ENCODE data around the gene NBEAL2.

Gene NBEAL2

GRCh38 chr3:47047069-47047468 lies 67.6 kb downstream of the NBEAL2 start:
- no peak overlapping the region for H3K27ac ChIP-seq (ENCODE audit: low read length)

GRCh38 chr3:47047673-47048072 lies 68.2 kb downstream of the NBEAL2 start:
- Histone ChIP-seq H3K36me3 (ENCODE audit: control insufficient read depth, insufficient read depth, low read length) (no peaks in the 10 kb centered on the region), H3K9me3 (ENCODE audit: control insufficient read depth, insufficient read depth, low read length) (no peaks in the 10 kb centered on the region), H3K4me1 (ENCODE audit: control insufficient read depth, insufficient read depth, low read length) (no peaks in the 10 kb centered on the region), H3K4me3 (ENCODE audit: low read length) (no peak overlapping the region), H3K27ac (ENCODE audit: low read length) (no peak overlapping the region), H3K27me3 (ENCODE audit: control insufficient read depth, insufficient read depth, low read length) (no peaks in the 10 kb centered on the region)
- DNase-seq (ENCODE audit: low read depth, low spot score), result no peak

More at GRCh38 chr3:47047069-47047468, 67.6 kb downstream of the NBEAL2 start:
- Histone ChIP-seq H3K27me3 (ENCODE audit: control insufficient read depth, insufficient read depth, low read length) (no peaks in the 10 kb centered on the region), H3K9me3 (ENCODE audit: control insufficient read depth, insufficient read depth, low read length) (no peaks in the 10 kb centered on the region), H3K36me3 (ENCODE audit: control insufficient read depth, insufficient read depth, low read length) (peaks cover 2% of the 10 kb centered on the region; the same call in 1 of the 2 replicates), H3K4me1 (ENCODE audit: control insufficient read depth, insufficient read depth, low read length) (no peaks in the 10 kb centered on the region), H3K4me3 (ENCODE audit: low read length) (no peak overlapping the region)
- no peak for DNase-seq (ENCODE audit: low read depth, low spot score)

- H3K4me3 ChIP-seq (ENCODE audit: low read length), result no peak overlapping the region
- no peaks in the 10 kb centered on the region for H3K27me3 ChIP-seq (ENCODE audit: control insufficient read depth, insufficient read depth, low read length)
- no peak overlapping the region for H3K27ac ChIP-seq (ENCODE audit: low read length)
- no peaks in the 10 kb centered on the region for H3K9me3 ChIP-seq (ENCODE audit: control insufficient read depth, insufficient read depth, low read length)
- DNase-seq (ENCODE audit: low read depth, low spot score), result no peak
- peaks cover 4% of the 10 kb centered on the region; the same call in 1 of the 2 replicates for H3K36me3 ChIP-seq (ENCODE audit: control insufficient read depth, insufficient read depth, low read length)
- H3K4me1 ChIP-seq (ENCODE audit: control insufficient read depth, insufficient read depth, low read length), result no peaks in the 10 kb centered on the region
Measured at GRCh38 chr3:47054412-47054811, 74.9 kb downstream of the NBEAL2 start.

- no peaks in the 10 kb centered on the region for H3K4me1 ChIP-seq (ENCODE audit: control insufficient read depth, insufficient read depth, low read length)
- peaks cover 4% of the 10 kb centered on the region; the same call in 1 of the 2 replicates for H3K36me3 ChIP-seq (ENCODE audit: control insufficient read depth, insufficient read depth, low read length)
- no peaks in the 10 kb centered on the region for H3K9me3 ChIP-seq (ENCODE audit: control insufficient read depth, insufficient read depth, low read length)
- no peaks in the 10 kb centered on the region for H3K27me3 ChIP-seq (ENCODE audit: control insufficient read depth, insufficient read depth, low read length)
- H3K27ac ChIP-seq (ENCODE audit: low read length), result no peak overlapping the region
- no peak overlapping the region for H3K4me3 ChIP-seq (ENCODE audit: low read length)
- no peak for DNase-seq (ENCODE audit: low read depth, low spot score)
- WGBS (ENCODE audit: insufficient coverage, insufficient read length), result no CpG with 5 or more reads among the region's 3 CpGs
Measured at GRCh38 chr3:47056705-47057104, 77.2 kb downstream of the NBEAL2 start.

GRCh38 chr3:47057212-47057671 lies 77.8 kb downstream of the NBEAL2 start:
- no peak overlapping the region for H3K27ac ChIP-seq (ENCODE audit: low read length)
- DNase-seq (ENCODE audit: low read depth, low spot score), result no peak
- no CpG with 5 or more reads among the region's 6 CpGs for WGBS (ENCODE audit: insufficient coverage, insufficient read length)
- no peaks in the 10 kb centered on the region for H3K4me1 ChIP-seq (ENCODE audit: control insufficient read depth, insufficient read depth, low read length)
- peaks cover 4% of the 10 kb centered on the region; the same call in 1 of the 2 replicates for H3K36me3 ChIP-seq (ENCODE audit: control insufficient read depth, insufficient read depth, low read length)
- H3K9me3 ChIP-seq (ENCODE audit: control insufficient read depth, insufficient read depth, low read length), result no peaks in the 10 kb centered on the region
- H3K27me3 ChIP-seq (ENCODE audit: control insufficient read depth, insufficient read depth, low read length), result no peaks in the 10 kb centered on the region
- H3K4me3 ChIP-seq (ENCODE audit: low read length), result no peak overlapping the region
